Measurements from ENCODE around the gene SLC38A10.

The SLC38A10 gene

GRCh38 chr17:81200201-81200600, 94.9 kb downstream of the SLC38A10 start:
- H3K36me3 ChIP-seq (ENCODE audit: control insufficient read depth, insufficient read depth, low read length), result peaks cover 24% of the 10 kb centered on the region
- DNase-seq (ENCODE audit: low read depth, low spot score), result no peak
- no peaks in the 10 kb centered on the region for H3K9me3 ChIP-seq (ENCODE audit: control insufficient read depth, insufficient read depth, low read length)
- no peaks in the 10 kb centered on the region for H3K27me3 ChIP-seq (ENCODE audit: control insufficient read depth, insufficient read depth, low read length)
- H3K27ac ChIP-seq (ENCODE audit: low read length), result no peak overlapping the region
- H3K4me1 ChIP-seq (ENCODE audit: control insufficient read depth, insufficient read depth, low read length), result no peaks in the 10 kb centered on the region
- WGBS (ENCODE audit: insufficient coverage, insufficient read length), result no CpG with 5 or more reads among the region's 18 CpGs
- H3K4me3 ChIP-seq (ENCODE audit: low read length), result no peak overlapping the region

GRCh38 chr17:81199482-81199830, 95.7 kb downstream of the SLC38A10 start:
- H3K36me3 ChIP-seq (ENCODE audit: control insufficient read depth, insufficient read depth, low read length), result peaks cover 24% of the 10 kb centered on the region
- H3K9me3 ChIP-seq (ENCODE audit: control insufficient read depth, insufficient read depth, low read length), result no peaks in the 10 kb centered on the region
- no peak for DNase-seq (ENCODE audit: low read depth, low spot score)
- H3K4me3 ChIP-seq (ENCODE audit: low read length), result no peak overlapping the region
- WGBS (ENCODE audit: insufficient coverage, insufficient read length), result no CpG with 5 or more reads among the region's 18 CpGs
- H3K27me3 ChIP-seq (ENCODE audit: control insufficient read depth, insufficient read depth, low read length), result no peaks in the 10 kb centered on the region
- H3K27ac ChIP-seq (ENCODE audit: low read length), result no peak overlapping the region
- H3K4me1 ChIP-seq (ENCODE audit: control insufficient read depth, insufficient read depth, low read length), result no peaks in the 10 kb centered on the region

DNA sequence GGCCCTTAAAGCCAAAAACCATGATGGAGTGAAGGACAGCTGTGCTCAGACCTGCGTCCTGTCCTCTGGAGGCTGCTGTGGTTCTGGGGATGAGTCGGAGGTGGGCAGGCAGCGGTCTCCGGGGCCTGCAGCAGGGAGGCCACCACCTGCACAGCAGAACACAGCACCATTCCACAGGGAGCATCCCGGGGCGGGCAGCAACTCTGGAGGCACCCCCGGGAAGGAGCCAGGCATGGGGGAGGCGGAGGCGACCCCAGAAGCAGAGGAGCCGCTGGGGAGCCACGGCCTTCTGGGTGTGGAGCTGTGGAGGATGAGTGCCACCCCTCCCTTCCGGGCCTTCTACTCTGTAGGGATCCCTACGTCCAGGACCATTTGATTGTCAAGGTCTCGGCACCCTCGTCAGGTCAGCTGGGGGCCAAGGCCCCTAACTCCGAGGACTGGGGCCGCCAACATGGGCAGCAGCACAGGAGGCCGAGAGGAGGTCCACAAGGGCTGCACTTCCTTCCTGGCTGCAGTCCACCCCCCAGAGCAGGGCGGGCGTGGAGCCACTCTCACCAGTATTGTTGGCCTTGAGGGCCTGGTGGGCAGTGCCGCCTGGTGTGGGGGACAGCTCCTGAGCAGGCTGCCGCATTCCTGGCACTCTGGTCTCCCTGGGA, 96.2 kb downstream of the SLC38A10 start:
- H3K27me3 ChIP-seq (ENCODE audit: control insufficient read depth, insufficient read depth, low read length), result no peaks in the 10 kb centered on the region
- H3K36me3 ChIP-seq (ENCODE audit: control insufficient read depth, insufficient read depth, low read length), result peaks cover 24% of the 10 kb centered on the region
- H3K9me3 ChIP-seq (ENCODE audit: control insufficient read depth, insufficient read depth, low read length), result no peaks in the 10 kb centered on the region
- H3K27ac ChIP-seq (ENCODE audit: low read length), result no peak overlapping the region
- H3K4me1 ChIP-seq (ENCODE audit: control insufficient read depth, insufficient read depth, low read length), result no peaks in the 10 kb centered on the region
- no CpG with 5 or more reads among the region's 22 CpGs for WGBS (ENCODE audit: insufficient coverage, insufficient read length)
- H3K4me3 ChIP-seq (ENCODE audit: low read length), result no peak overlapping the region
- no peak for DNase-seq (ENCODE audit: low read depth, low spot score)

DNA sequence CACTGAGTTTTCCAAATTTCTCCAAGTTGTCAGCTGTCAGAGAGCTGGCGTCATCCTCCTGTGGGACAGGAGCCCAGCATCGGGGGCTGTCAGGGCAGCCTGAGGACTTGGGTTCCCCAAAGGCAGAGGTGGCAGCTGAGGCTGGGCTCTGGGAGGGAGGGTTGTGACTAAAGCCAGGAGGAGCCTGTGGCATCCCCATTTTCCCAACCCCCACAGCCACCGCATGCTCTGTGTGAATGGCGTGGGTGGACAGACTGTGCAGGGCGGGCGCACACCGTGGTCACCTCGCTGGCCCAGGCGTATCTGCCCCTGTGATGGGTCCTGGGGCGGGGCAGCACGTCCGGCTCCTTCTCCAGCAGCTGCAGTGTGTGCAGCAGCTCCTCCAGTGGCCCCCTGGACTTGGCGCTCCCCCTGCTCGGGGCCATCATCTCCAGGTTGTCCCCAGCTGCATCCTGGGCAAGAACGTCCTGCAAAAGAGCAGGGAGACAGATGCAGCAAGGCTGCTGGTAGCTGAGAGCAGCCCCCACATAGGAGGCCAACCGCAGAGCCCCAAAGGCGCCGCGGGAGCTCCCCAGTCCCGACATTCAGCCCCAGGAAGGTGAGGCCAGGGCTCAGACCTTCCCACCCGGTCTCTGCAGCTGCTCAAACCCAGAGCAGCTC, 97.1 kb downstream of the SLC38A10 start:
- no CpG with 5 or more reads among the region's 21 CpGs for WGBS (ENCODE audit: insufficient coverage, insufficient read length)
- no peak overlapping the region for H3K27ac ChIP-seq (ENCODE audit: low read length)
- no peak overlapping the region for H3K4me3 ChIP-seq (ENCODE audit: low read length)
- no peaks in the 10 kb centered on the region for H3K27me3 ChIP-seq (ENCODE audit: control insufficient read depth, insufficient read depth, low read length)
- H3K4me1 ChIP-seq (ENCODE audit: control insufficient read depth, insufficient read depth, low read length), result no peaks in the 10 kb centered on the region
- H3K9me3 ChIP-seq (ENCODE audit: control insufficient read depth, insufficient read depth, low read length), result no peaks in the 10 kb centered on the region
- H3K36me3 ChIP-seq (ENCODE audit: control insufficient read depth, insufficient read depth, low read length), result peaks cover 29% of the 10 kb centered on the region
- DNase-seq (ENCODE audit: low read depth, low spot score), result no peak

- no peak overlapping the region for H3K27ac ChIP-seq (ENCODE audit: low read length)
- no peaks in the 10 kb centered on the region for H3K27me3 ChIP-seq (ENCODE audit: control insufficient read depth, insufficient read depth, low read length)
- no peak for DNase-seq (ENCODE audit: low read depth, low spot score)
- no peak overlapping the region for H3K4me3 ChIP-seq (ENCODE audit: low read length)
- H3K36me3 ChIP-seq (ENCODE audit: control insufficient read depth, insufficient read depth, low read length), result peaks cover 29% of the 10 kb centered on the region
- H3K4me1 ChIP-seq (ENCODE audit: control insufficient read depth, insufficient read depth, low read length), result no peaks in the 10 kb centered on the region
- H3K9me3 ChIP-seq (ENCODE audit: control insufficient read depth, insufficient read depth, low read length), result no peaks in the 10 kb centered on the region
- no CpG with 5 or more reads among the region's 14 CpGs for WGBS (ENCODE audit: insufficient coverage, insufficient read length)
These were observed 97.7 kb downstream of the SLC38A10 start for GRCh38 chr17:81197409-81197795.

GRCh38 chr17:81196505-81197408, 98.3 kb downstream of the SLC38A10 start:
- Histone ChIP-seq H3K36me3 (ENCODE audit: control insufficient read depth, insufficient read depth, low read length) (peaks cover 31% of the 10 kb centered on the region), H3K9me3 (ENCODE audit: control insufficient read depth, insufficient read depth, low read length) (no peaks in the 10 kb centered on the region), H3K4me1 (ENCODE audit: control insufficient read depth, insufficient read depth, low read length) (no peaks in the 10 kb centered on the region), H3K4me3 (ENCODE audit: low read length) (no peak overlapping the region), H3K27me3 (ENCODE audit: control insufficient read depth, insufficient read depth, low read length) (no peaks in the 10 kb centered on the region), H3K27ac (ENCODE audit: low read length) (no peak overlapping the region)
- WGBS (ENCODE audit: insufficient coverage, insufficient read length), result no CpG with 5 or more reads among the region's 45 CpGs
- DNase-seq (ENCODE audit: low read depth, low spot score), result no peak

DNA sequence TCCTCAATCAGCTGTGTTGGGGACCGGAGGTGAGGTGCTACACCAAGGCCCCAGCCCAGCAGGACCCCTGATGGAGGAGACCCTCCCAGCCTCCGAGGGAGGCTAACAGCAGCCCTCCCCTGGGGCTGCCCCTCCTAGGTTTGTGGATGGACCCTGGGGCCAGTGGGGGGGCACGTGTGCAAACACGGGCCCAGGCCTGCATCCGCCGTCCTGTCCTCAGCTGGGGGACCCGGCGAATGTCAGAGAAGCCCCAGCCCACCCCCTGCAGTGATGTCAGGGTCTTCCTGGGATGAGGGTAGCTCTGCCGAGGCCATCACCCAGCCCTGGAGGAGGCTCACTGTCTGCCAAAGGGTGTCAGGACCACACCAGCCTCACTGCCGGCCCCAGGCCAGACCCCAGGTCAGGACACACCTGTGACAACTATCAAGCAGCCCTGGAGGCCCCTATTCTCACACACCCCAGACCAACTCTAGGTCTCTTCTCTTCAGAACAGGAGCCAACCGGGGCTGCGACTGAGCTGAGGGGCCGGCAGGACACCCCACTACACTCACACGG, 99.1 kb downstream of the SLC38A10 start:
- Histone ChIP-seq H3K27ac (ENCODE audit: low read length) (no peak overlapping the region), H3K4me1 (ENCODE audit: control insufficient read depth, insufficient read depth, low read length) (no peaks in the 10 kb centered on the region), H3K27me3 (ENCODE audit: control insufficient read depth, insufficient read depth, low read length) (no peaks in the 10 kb centered on the region), H3K4me3 (ENCODE audit: low read length) (no peak overlapping the region), H3K36me3 (ENCODE audit: control insufficient read depth, insufficient read depth, low read length) (peaks cover 33% of the 10 kb centered on the region), H3K9me3 (ENCODE audit: control insufficient read depth, insufficient read depth, low read length) (no peaks in the 10 kb centered on the region)
- no CpG with 5 or more reads among the region's 14 CpGs for WGBS (ENCODE audit: insufficient coverage, insufficient read length)
- no peak for DNase-seq (ENCODE audit: low read depth, low spot score)
